GM19452 (cell line): Measurements from ENCODE around the gene ING5.

Experiments
- ATAC-seq: cut with Tn5 transposase; IDR thresholded peaks from one replicate; pipeline ENCODE4 v1.9.1; 2021; ENCODE audit not compliant: unreplicated experiment

The ING5 gene

GRCh38 chr2:241774419-241775222, 72.8 kb downstream of the ING5 start:
- no peak for ATAC-seq

GRCh38 chr2:241775223-241776177, 73.7 kb downstream of the ING5 start:
- no peak for ATAC-seq

GRCh38 chr2:241776336-241777169, 74.7 kb downstream of the ING5 start, which contains the start of gene GAL3ST2:
Gene GAL3ST2 (plus strand): TSS chr2:241776822. CDS start chr2:241776956, 134 bp downstream.
- ATAC-seq = no peak

- ATAC-seq = no peak
These were observed 75.4 kb downstream of the ING5 start for GRCh38 chr2:241777170-241777685.

- no peak for ATAC-seq
These were observed 76.1 kb downstream of the ING5 start for GRCh38 chr2:241777686-241778627.
